Right lobe of liver (tissue), 6 donors: ENCODE measurements around the gene VAMP3. TPM values are rescaled to one million over a fixed set of nuclear protein-coding genes. Genes with fewer than 3 reads are reported as not detected.

Source experiments
- ATAC-seq, 4 donors: fragments of 200-7000 bp; cut with Tn5 transposase; one replicate each; pipeline ENCODE4 v1.9.1; 2020; ENCODE audit warnings: mild to moderate bottlenecking in 4 of 4, moderate library complexity in 4 of 4
- DNase-seq, 3 donors: peaks; one replicate each; pipeline ENCODE4 v3.0.0-alpha.2; 2020
- H3K27ac ChIP-seq, 3 donors: fragments of 200-600 bp; one replicate each; pipeline ENCODE4 v1.8.0; 2022
- H3K27me3 ChIP-seq, 2 donors: fragments of 200-600 bp; one replicate each; pipeline ENCODE4 v1.8.0; 2022
- H3K36me3 ChIP-seq, 4 donors: fragments of 200-600 bp; sonication (generic) in 1 of 4; one replicate each; pipeline versions ENCODE4 v1.5.1 to v1.8.0; 2017 to 2022; ENCODE audit warnings: control low read depth in 1 of 4
- H3K4me1 ChIP-seq, 4 donors: fragments of 200-600 bp; sonication (generic) in 1 of 4; one replicate each; pipeline versions ENCODE4 v1.5.1 to v1.8.0; 2017 to 2022; ENCODE audit warnings: control low read depth in 1 of 4
- H3K4me3 ChIP-seq, 3 donors: fragments of 200-600 bp; one replicate each; pipeline ENCODE4 v1.8.0; 2022
- H3K9me3 ChIP-seq, 4 donors: fragments of 200-600 bp; sonication (generic) in 1 of 4; one replicate each; pipeline versions ENCODE4 v1.5.1 to v1.8.0; 2017 to 2022; ENCODE audit warnings: control low read depth in 1 of 4
- CTCF ChIP-seq, 4 donors: fragments of 200-600 bp in 3 of 4; fragments of 450-650 bp in 1 of 4; IDR thresholded peaks; one replicate each; pipeline versions ENCODE4 v1.5.1 to v1.8.0; 2016 to 2022; ENCODE audit warnings: antibody characterized with exemption in 4 of 4, mild to moderate bottlenecking in 2 of 4
- POLR2A ChIP-seq: fragments of 450-650 bp; IDR thresholded peaks from one replicate; pipeline ENCODE4 v1.6.1; 2017; ENCODE audit warnings: antibody characterized with exemption, mild to moderate bottlenecking
- WGBS: methylation state at CpG from one replicate; pipeline ENCODE4 v1.1.6; 2018; ENCODE audit warnings: low coverage, low lambda C conversion rate; ENCODE audit not compliant: insufficient coverage; ENCODE audit errors: missing lambda C conversion rate; 5-methylcytosine and 5-hydroxymethylcytosine counted together
- intact Hi-C, 2 donors: fragments of 100-400 bp; cut with DNase I; formaldehyde crosslinking; loops; one replicate each; pipeline versions ENCODE4 v1.11.2 to v1.14.1; 2022
- total RNA-seq, 6 experiments: library from RNA; depleted of rRNA in 2 of 6; stranded (reverse); fragments of >200 nt in 2 of 6; fragmentation: NEBNext Ultra II Directional in 3 of 6; extraction: Animal tissue kit (Norgen Biotek cat#: 25700) in 3 of 6; gene quantifications; one replicate each; pipeline versions ENCODE4 v1.1.0 to v1.2.4, GENCODE V29; 2016 to 2023
- donor health status: DM: no; HTN: yes; CAD: no.
- donor health status: DM: no; HTN: no; CAD: no.
- donor health status: DM: no; HTN: no; CAD: no.
- donor health status: DM: no; HTN: yes; CAD: no.
- donor health status: DM: no; HTN: yes; CAD: no.

The VAMP3 gene
- total RNA-seq, 6 experiments from 2014 or later: 28.2 to 39.9 (median 31.7) TPM

GRCh38 chr1:7811476-7811875 lies 40.4 kb downstream of the VAMP3 start:
- no peaks in the 10 kb centered on the region for H3K27me3 ChIP-seq
- intact Hi-C loops: no loop called here
- TF ChIP-seq POLR2A (no peak), CTCF (IDR thresholded peaks at IDR 0.05) (no peak)
- no peak overlapping the region for H3K27ac ChIP-seq
- H3K4me1 ChIP-seq: no peaks in the 10 kb centered on the region
- ATAC-seq (no peak), DNase-seq (no peak)
- H3K36me3 ChIP-seq: peaks cover 0 to 68% (median 25%) of the 10 kb centered on the region in 4 donors
- no peak overlapping the region for H3K4me3 ChIP-seq
- H3K9me3 ChIP-seq: no peaks in the 10 kb centered on the region
- WGBS: 69% methylated on average over 2 of the region's 6 CpGs

DNA sequence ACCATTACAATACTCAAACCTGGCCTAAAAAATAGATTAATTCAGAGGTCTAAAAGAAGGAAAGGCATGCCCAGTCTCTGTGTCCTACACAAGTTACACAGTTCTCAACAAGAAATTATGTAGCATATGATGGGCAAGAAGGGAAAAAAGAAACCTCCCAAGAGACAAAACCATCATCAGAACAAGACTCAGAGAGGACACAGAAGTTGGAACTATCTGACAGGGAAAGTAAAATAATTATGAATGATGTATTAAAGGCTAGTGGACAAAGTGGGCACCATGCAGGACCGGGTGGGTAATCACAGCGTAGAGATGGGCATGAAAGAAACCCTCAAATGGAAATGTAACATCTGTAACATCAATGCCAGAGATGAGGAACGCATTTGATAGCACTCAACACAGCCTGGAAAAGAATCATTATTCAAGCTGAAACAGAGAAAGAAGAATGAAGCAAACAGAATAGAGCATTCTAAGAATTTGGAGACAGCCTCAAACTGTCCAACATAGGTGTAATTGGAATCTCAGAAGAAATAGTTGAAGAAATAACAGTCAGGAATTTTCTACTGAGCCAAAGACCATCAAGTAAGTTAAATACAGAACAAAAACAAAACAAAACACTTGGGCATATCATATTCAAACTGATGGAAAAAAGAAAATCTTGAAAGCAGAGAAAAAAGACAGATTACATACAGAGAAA lies 42.7 kb downstream of the VAMP3 start:
- no peak for TF ChIP-seq POLR2A
- no peak for TF ChIP-seq CTCF (IDR thresholded peaks at IDR 0.05)
- ATAC-seq (no peak), DNase-seq (no peak)
- Histone ChIP-seq H3K4me1 (no peaks in the 10 kb centered on the region), H3K4me3 (no peak overlapping the region), H3K36me3 (peaks cover 0 to 59% (median 23%) of the 10 kb centered on the region in 4 donors), H3K27ac (no peak overlapping the region), H3K27me3 (no peaks in the 10 kb centered on the region), H3K9me3 (no peaks in the 10 kb centered on the region)
- WGBS: 63% methylated on average over 2 of the region's 3 CpGs
- intact Hi-C loops: no loop called here

DNA sequence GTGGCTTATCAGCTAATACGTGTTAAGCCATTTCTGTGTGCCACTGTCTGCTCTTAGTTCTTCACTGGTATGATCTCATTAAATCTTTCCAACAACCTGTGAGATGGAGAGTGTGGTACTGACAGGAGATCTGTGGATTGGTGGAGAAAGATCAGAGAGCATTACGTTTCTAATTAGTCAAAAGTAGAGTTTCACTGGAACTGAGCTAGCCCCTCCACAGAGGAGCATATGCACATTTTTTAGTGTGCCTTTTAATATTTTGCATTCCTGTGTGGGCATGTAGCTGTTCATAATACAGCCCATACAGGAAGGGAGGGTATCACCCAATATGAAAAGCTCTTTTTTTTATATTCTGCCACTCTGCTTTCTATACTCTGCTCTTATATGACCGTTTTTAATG lies 50.2 kb downstream of the VAMP3 start:
- intact Hi-C loops: no loop called here
- Histone ChIP-seq H3K27ac (no peak overlapping the region), H3K4me1 (no peaks in the 10 kb centered on the region), H3K9me3 (no peaks in the 10 kb centered on the region), H3K36me3 (peaks cover 4 to 73% (median 17%) of the 10 kb centered on the region in 4 donors), H3K27me3 (no peaks in the 10 kb centered on the region), H3K4me3 (no peak overlapping the region)
- ATAC-seq: no peak
- 93% methylated on average over 3 of the region's 3 CpGs for WGBS
- DNase-seq: no peak
- no peak for TF ChIP-seq CTCF (IDR thresholded peaks at IDR 0.05)
- TF ChIP-seq POLR2A: no peak

GRCh38 chr1:7824701-7825100 lies 53.6 kb downstream of the VAMP3 start:
- H3K9me3 ChIP-seq: no peaks in the 10 kb centered on the region
- H3K4me1 ChIP-seq: no peaks in the 10 kb centered on the region
- no peaks in the 10 kb centered on the region for H3K27me3 ChIP-seq
- H3K36me3 ChIP-seq: peaks cover 4 to 86% (median 29%) of the 10 kb centered on the region in 4 donors
- no peak overlapping the region for H3K27ac ChIP-seq
- TF ChIP-seq CTCF (IDR thresholded peaks at IDR 0.05): no peak
- 92% methylated on average over 5 of the region's 8 CpGs for WGBS
- intact Hi-C loops: no loop called here
- DNase-seq (no peak), ATAC-seq (no peak)
- no peak overlapping the region for H3K4me3 ChIP-seq
